GM10248 (cell line): ENCODE measurements around the gene KRTAP19-1.

ENCODE experiments used
- CTCF ChIA-PET: fragments of 300-600 bp; sonication (Branson Sonifier 250); formaldehyde crosslinking; extraction: SDS; loops from one replicate; lab custom pipeline; 2021; ENCODE audit warnings: antibody characterized with exemption; lab: Yijun Ruan, JAX
- POLR2A ChIA-PET: fragments of 350-650 bp; sonication (Branson Sonifier 250); formaldehyde crosslinking; extraction: SDS; loops from one replicate; lab custom pipeline; 2020; ENCODE audit warnings: antibody characterized with exemption; lab: Yijun Ruan, JAX
- DNase-seq: peaks from one replicate; pipeline ENCODE4 v3.0.0; 2012; ENCODE audit errors: extremely low spot score
- TF ChIP-seq, protein P1 (sequence below): IDR thresholded peaks from 2 replicates; pipeline ENCODE4 v1.5.1; 2012; ENCODE audit warnings: mild to moderate bottlenecking, low read depth; ENCODE audit errors: extremely low read depth, missing control alignments, control extremely low read depth

KRTAP19-1 gene

DNA sequence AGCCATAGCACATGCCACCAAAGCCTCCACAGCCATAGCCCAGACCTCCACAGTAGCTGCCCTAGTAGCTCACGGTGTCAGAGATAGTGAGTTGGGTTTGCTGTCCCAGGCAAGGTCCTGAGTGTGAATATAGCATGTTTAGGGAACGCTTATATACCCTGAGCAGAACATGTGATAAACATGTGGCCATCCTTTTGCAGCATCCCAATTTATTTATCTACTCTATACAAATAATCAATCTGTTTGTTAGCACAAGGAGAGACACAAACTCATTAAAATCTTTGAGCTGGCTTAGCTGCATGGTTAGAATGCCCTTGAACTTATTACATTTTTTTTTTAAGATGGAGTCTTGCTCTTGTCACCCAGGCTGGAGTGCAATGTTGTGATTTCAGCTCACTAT lies 7.2 kb upstream of the KRTAP19-1 start, which contains the start of gene KRTAP19-2:
KRTAP19-2 (minus strand) TSS at position 101 of the 400 bp plus-strand sequence; CDS start at position 13, 88 bp downstream.
- CTCF ChIA-PET = no interaction called here
- POLR2A ChIA-PET = no interaction called here
- TF ChIP-seq, protein P1, sequence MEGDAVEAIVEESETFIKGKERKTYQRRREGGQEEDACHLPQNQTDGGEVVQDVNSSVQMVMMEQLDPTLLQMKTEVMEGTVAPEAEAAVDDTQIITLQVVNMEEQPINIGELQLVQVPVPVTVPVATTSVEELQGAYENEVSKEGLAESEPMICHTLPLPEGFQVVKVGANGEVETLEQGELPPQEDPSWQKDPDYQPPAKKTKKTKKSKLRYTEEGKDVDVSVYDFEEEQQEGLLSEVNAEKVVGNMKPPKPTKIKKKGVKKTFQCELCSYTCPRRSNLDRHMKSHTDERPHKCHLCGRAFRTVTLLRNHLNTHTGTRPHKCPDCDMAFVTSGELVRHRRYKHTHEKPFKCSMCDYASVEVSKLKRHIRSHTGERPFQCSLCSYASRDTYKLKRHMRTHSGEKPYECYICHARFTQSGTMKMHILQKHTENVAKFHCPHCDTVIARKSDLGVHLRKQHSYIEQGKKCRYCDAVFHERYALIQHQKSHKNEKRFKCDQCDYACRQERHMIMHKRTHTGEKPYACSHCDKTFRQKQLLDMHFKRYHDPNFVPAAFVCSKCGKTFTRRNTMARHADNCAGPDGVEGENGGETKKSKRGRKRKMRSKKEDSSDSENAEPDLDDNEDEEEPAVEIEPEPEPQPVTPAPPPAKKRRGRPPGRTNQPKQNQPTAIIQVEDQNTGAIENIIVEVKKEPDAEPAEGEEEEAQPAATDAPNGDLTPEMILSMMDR = no peak
- no peak for DNase-seq

DNA sequence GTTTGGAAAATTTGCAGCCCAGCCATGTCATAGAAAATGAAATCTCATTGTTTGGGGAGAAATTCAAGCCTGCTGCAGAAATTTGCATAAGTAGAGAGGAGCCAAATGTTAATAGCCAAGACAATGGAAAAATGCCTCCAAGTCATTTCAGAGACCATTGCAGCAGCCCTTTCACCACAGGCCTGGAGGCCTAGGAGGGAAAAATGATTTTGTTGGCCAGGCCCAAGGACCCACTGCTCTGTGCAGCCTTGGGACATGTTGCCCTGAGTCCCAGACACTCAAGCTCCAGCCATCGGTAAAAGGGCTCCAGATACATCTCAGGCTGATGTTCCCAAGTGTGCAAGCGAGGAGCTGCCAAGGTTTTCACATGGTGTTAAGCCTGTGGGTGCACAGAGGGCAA lies 6.0 kb upstream of the KRTAP19-1 start:
- DNase-seq = no peak
- ChIA-PET POLR2A (no interaction called here), CTCF (no interaction called here)
- TF ChIP-seq, protein P1 = no peak

DNA sequence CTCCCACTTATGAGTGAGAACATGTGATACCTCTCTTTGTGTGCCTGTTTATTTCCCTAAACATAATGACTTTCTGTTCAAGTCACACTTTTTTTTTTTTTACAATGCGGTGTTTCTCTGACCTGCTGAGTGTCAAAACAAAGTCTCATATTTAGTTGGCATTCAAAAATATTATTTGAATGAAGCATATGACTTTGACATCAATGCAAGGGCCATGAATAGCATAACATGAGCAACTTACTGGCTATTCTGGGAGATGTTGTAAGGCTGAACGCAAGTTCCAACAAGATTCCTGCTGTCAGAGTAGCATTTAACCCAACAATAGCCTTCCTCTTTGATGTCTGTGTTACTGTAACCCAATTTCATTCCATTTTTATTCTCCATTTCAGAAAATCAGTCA lies 2.0 kb upstream of the KRTAP19-1 start:
- ChIA-PET CTCF (no interaction called here), POLR2A (no interaction called here)
- DNase-seq = no peak
- TF ChIP-seq, protein P1 = no peak

DNA sequence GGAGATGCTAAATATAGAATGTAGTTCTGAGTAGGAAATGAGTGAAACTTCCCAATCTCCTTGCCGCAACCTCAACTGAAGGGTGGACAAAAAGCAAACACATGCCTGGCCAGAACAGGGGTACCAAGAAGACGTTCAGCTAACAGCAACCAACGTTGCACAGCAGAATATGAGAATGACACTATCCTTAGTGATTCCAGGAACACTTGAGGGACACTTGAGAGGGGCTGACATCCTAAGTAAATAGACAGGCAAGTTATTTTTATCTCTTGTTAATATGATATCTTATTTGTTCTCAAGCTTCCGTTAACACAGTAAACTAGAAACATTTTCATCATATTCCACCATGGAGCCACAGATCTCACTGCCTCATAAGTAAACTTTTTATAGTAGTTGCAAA lies 908 bp downstream of the KRTAP19-1 start:
- CTCF ChIA-PET = no interaction called here
- no peak for DNase-seq

DNA sequence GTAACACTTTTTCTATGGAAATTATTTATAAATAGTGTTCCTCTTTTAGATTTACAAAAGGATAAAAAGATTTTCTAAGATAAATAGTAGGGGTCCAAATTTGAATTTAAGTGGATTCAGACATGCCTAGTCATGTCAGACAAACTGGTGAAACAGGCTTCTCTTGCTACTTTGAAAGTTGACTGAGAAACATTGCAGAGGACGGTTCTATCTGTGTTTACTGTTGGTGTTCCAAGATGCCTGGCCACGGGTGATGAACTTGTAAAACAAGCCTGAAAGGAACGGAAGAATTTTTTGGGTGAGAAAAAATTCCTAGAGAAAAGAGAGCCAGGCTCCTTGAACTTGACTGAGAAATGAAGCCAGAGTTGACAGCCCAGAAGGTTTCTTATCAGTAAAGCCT lies 2.2 kb downstream of the KRTAP19-1 start:
- no peak for DNase-seq
- TF ChIP-seq, protein P1 = no peak
- ChIA-PET POLR2A (no interaction called here), CTCF (no interaction called here)

More for the DNA sequence above, 908 bp downstream of the KRTAP19-1 start:
- TF ChIP-seq, protein P1 = no peak
- POLR2A ChIA-PET = no interaction called here

DNA sequence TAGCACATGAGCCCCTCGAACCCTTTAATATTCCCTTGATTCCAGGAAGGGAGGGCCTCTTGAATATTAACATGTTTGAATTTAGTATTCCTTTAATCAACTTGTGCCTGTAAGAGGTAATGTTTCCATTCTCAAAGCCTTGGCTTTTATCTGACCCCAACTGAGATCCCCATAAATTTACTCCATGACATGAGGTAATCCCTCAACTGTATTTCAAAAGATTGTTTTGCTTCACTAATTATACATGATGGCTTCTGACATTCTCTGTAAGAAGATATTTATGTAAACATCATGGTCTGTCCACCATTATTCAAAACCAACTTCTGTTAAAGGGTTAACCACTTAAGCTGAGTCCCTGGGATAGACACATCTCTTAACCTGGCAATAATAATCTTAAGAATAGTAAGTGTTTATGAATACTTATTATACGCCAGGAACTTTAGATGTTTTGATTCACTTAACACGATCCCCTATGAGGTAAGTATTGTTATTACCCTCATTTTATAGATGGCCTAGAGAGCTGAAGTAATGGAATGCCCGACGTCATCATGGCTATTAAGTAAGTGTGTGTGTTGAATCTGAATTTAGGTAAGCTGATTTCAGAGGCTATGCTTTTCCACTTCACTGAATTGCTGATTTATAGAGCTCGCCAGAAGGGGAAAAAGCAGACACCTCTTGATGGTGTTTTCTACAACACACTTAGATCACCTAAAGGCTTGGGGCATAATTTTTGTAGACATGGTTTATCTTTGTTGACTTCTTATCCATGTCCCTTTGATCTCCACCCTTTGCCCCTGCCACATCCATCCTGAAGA lies 11.1 kb downstream of the KRTAP19-1 start:
- DNase-seq = no peak
- TF ChIP-seq, protein P1 = no peak
- POLR2A ChIA-PET = no interaction called here
- CTCF ChIA-PET = no interaction called here
